ENCODE results near the gene CHRNB2. TPM values are rescaled to one million over a fixed set of nuclear protein-coding genes. Genes with fewer than 3 reads are reported as not detected.

CHRNB2 gene
- total RNA-seq, 1 donor from 2014 or later = not detected

DNA sequence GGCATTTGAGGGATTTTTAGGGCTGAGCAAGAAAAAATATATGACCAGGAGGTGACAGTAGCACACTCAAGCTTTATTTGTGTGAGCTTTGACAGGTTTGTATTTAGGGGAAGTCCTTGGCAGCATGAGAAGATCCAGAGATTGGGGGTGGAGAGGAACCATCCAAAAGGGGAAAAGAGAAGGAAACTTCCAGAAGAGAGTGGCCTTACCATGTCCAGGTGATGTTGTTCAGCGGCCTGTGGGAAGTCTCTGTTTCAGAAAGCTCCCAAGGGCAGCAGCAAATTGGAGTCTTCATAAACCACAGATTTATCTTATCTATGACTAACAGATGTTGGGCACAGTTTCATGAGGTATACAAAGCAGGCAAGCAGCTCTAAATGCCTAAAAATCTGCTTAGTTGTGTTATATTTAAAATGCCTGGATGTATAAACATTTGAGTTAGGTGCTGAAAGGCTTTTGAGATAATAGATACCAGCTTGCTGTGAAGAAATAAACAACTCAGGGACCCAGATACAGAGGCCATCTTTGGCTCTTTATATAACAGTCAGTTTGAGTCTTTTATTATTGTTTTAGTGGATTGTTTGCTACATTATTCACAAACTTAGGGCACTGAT is 61.6 kb downstream of the CHRNB2 start:
- intact Hi-C loops (cut with micrococcal nuclease) = loop anchor here (5.0 kb wide), 2 partner anchors 118 to 543 kb away; partner anchors contain the start of genes KRTCAP2 and TRIM46

Other genes with a start within 250 kb of the CHRNB2 start
- gene AQP10, start 246.7 kb upstream of the CHRNB2 start, total RNA-seq = not detected in 2 replicates
- gene ATP8B2, start 242.3 kb upstream of the CHRNB2 start, total RNA-seq = 95.8 and 105 TPM in 2 replicates
- gene IL6R, start 162.4 kb upstream of the CHRNB2 start, total RNA-seq = 6.4 and 9.8 TPM in 2 replicates
- gene TDRD10, start 65.6 kb upstream of the CHRNB2 start, total RNA-seq = not detected in 2 replicates
- gene SHE, start 65.4 kb upstream of the CHRNB2 start, total RNA-seq = not detected in 2 replicates
- gene UBE2Q1, start 9.1 kb upstream of the CHRNB2 start, total RNA-seq = 102 and 109 TPM in 2 replicates
- gene ADAR, start 40.4 kb downstream of the CHRNB2 start, total RNA-seq = 429 and 444 TPM in 2 replicates

Data from T-helper 1 cell treated with Interleukin-12 subunit alpha and Interleukin-12 subunit beta and Interleukin-4 antibody, amounts not matched to agents 30 ng/mL and 1 ng/mL, for 36 hours (primary cell).